H4 (cell line): ENCODE results near the gene EPGN. TPM values are rescaled to one million over a fixed set of nuclear protein-coding genes. Genes with fewer than 3 reads are reported as not detected.
"Not testable (repeated sequence)": the region's sequence is repeated elsewhere in the genome, so short reads cannot be mapped to it uniquely, and the experiment has no call there.

ENCODE experiments used
- DNase-seq: peaks from one replicate; pipeline ENCODE4 v3.0.0-alpha.2; 2015; ENCODE audit warnings: low spot score
- total RNA-seq: library from RNA; depleted of rRNA; stranded (reverse); fragments of >200 nt; shearing (Covaris generic); gene quantifications from 2 replicates; pipeline ENCODE4 v1.2.3, GENCODE V29; 2014; rRNA removed

The EPGN gene
- total RNA-seq, 1 experiment from 2014 or later = 1.4 TPM

DNA sequence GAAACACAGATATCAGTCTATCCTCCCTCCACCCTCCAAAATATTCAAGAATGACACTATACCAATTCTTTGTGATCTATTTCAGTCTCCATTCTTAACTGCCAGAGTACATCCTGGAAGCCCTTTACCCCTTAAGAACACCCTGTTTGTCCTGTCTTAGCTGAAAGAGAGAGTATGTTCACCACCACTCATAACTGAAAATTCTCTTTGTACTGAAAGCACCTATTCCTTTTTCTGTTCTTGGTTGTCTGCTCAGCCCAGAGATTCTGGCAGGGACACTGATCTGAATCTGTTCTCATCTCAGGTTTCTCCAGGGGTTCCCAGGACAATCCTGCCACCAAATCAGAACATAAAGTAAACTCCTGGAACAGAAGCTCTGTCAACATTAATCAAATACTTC is 31.2 kb downstream of the EPGN start:
- DNase-seq = no peak

- DNase-seq = not testable (repeated sequence)
Measured at GRCh38 chr4:74340421-74340820, 32.2 kb downstream of the EPGN start.

DNA sequence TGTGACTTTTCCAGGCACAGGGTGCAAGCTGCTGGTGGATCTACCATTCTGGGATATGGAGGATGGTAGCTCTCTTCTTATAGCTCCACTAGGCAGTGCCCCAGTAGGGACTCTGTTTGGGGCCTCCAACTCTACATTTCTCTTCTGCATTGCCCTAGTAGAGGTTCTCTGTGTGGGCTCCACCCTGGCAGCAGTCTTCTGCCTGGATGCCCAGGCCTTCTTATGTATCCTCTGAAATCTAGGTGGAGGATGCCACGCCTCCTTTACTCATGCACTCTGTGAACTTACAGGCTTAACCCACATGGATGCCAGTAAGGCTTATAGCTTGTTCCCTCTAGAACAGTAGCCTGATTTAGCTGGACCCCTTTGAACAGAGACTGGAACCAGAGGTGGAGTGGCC is 35.8 kb downstream of the EPGN start:
- no peak for DNase-seq

DNA sequence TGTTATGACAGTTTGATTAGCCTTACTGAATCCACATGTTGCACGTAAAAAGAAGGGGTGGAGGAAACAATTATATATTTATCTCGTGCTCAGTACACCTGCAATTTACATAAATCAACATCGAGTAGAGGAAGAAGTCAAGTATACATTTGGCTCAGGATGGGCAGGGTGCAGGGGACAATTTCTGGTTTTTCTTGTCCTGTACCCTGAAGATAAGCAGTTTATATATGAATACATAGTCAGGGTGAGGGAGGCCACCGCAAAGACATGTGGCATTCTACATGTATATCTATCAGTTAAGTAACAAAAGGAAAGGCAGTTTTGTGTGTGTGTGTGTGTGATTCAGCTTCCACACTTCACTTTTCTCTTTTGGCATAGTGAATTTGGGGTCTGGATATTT is 45.6 kb downstream of the EPGN start:
- DNase-seq = no peak

GRCh38 chr4:74357965-74358364 is 49.7 kb downstream of the EPGN start:
- no peak for DNase-seq

DNA sequence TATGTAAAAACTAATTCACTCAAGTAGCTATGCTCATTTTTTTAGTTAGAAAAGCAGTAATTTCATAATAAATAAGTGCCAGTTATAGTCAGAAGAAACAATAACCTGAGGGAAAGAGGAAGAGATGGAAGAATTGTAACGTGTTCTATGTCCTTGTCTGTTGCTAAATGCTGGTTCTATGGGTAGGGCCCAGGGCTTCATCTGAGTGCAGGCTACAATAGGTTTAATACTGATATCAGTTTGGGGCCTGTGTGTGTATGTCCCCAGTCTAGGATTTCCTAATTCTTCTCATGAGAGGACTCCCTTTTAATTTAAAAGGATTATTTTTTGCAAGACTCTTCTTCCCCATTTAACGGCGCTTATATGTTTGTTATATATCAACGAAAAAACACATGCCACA is 53.4 kb downstream of the EPGN start:
- DNase-seq = no peak

- no peak for DNase-seq
Measured at GRCh38 chr4:74362347-74362746, 54.1 kb downstream of the EPGN start.

DNA sequence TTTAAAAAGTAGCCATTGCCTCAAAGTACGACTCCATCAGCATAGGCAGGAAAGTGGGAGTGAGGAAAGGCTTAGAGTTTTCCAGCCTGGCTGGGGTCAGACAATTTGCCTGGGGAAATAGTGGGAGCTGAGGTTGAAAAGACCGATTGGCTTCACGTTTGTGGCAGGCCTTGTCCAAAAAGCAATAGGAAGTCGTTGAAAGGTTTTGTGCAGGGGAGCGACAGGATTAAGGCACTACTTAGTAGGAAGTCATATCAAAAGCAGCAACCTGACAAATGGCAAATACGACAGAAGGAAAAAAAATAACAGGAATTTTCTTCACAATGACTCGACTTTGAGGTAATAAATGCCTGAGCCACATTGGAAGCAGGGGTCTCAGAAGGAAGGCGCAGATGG is 56.0 kb downstream of the EPGN start:
- DNase-seq = no peak

GRCh38 chr4:74364652-74365491 is 56.6 kb downstream of the EPGN start, which contains the start of gene EREG:
Gene EREG, plus strand, starts transcription at chr4:74365145. Its CDS starts 164 bp downstream, at chr4:74365309.
- no peak for DNase-seq

GRCh38 chr4:74365761-74366160 is 57.5 kb downstream of the EPGN start:
- no peak for DNase-seq

Other genes with a start within 250 kb of the EPGN start
- 3.3 and 6.9 TPM in 2 replicates for gene CXCL2, start 209.3 kb upstream of the EPGN start, total RNA-seq
- 16.9 and 34.6 TPM in 2 replicates for gene MTHFD2L, start 150.4 kb upstream of the EPGN start, total RNA-seq
- not detected in 2 replicates for gene EREG, start 56.7 kb downstream of the EPGN start, total RNA-seq
- 0.91 TPM in 1 of 2 replicates, not detected in the other for gene AREG, start 136.7 kb downstream of the EPGN start, total RNA-seq